Sigmoid colon (tissue), 4 donors: ENCODE results near the gene TRIO.

Experiments
- CTCF ChIP-seq, 4 experiments: fragments of 450-650 bp in 3 of 4; fragments of 200-600 bp in 1 of 4; IDR thresholded peaks; one replicate each; pipeline ENCODE4 v1.5.1; 2016 to 2019; ENCODE audit warnings: antibody characterized with exemption in 4 of 4, mild to moderate bottlenecking in 3 of 4, moderate library complexity in 2 of 4
- EP300 ChIP-seq, 4 donors: sonication (generic); formaldehyde crosslinking; IDR thresholded peaks; one replicate each; pipeline ENCODE4 v1.6.1; 2017; ENCODE audit warnings: antibody characterized with exemption in 4 of 4
- POLR2A ChIP-seq, 2 donors: fragments of 450-650 bp; IDR thresholded peaks; one replicate each; pipeline ENCODE4 v1.6.1; 2016; ENCODE audit warnings: antibody characterized with exemption in 2 of 2, mild to moderate bottlenecking in 2 of 2, moderate library complexity in 2 of 2
- POLR2AphosphoS5 ChIP-seq, 4 donors: sonication (generic); formaldehyde crosslinking; IDR thresholded peaks; one replicate each; pipeline ENCODE4 v1.6.1; 2017; ENCODE audit warnings: antibody characterized with exemption in 4 of 4

- TF ChIP-seq POLR2AphosphoS5 (IDR thresholded peaks at IDR 0.05) (no peak), CTCF (IDR thresholded peaks at IDR 0.05) (no peak), EP300 (IDR thresholded peaks at IDR 0.05) (no peak), POLR2A (IDR thresholded peaks at IDR 0.05) (no peak)
These were observed 88.0 kb downstream of the TRIO start for GRCh38 chr5:14231156-14231555.
